Measurements from ENCODE around the gene WWC1. TPM values are rescaled to one million over a fixed set of nuclear protein-coding genes. Genes with fewer than 3 reads are reported as not detected.

The WWC1 gene
- total and polyA plus RNA-seq, 9 of the 15 experiments (the other 6 are each of a cell fraction or from before 2014, with no cell fraction given) = under 0.01 to 0.54 (median 0.42) TPM; not detected in 6

- TF ChIP-seq RBM17 (IDR thresholded peaks at IDR 0.05; ENCODE audit: borderline replicate concordance, low read depth, low read length) = no peak
- no peak for TF ChIP-seq ZNF512 (tag; IDR thresholded peaks at IDR 0.05)
- TF ChIP-seq CXXC5 (CRISPR knock-in tag; IDR thresholded peaks at IDR 0.05) = peak; percentile 58
- no peak for TF ChIP-seq MTA2 (IDR thresholded peaks at IDR 0.05; ENCODE audit: low read depth)
- TF ChIP-seq TARDBP (IDR thresholded peaks at IDR 0.05) = no peak
- TF ChIP-seq CBX3 (IDR thresholded peaks at IDR 0.05; ENCODE audit: borderline replicate concordance in 1 of 2, low read length in 2 of 2) = peak in 1 of 2 experiments; percentile 79; a peak in 2 of 3 replicates
- no peak for TF ChIP-seq HDAC3 (IDR thresholded peaks at IDR 0.05; ENCODE audit: borderline replicate concordance, partially characterized antibody)
- TF ChIP-seq, protein P1, sequence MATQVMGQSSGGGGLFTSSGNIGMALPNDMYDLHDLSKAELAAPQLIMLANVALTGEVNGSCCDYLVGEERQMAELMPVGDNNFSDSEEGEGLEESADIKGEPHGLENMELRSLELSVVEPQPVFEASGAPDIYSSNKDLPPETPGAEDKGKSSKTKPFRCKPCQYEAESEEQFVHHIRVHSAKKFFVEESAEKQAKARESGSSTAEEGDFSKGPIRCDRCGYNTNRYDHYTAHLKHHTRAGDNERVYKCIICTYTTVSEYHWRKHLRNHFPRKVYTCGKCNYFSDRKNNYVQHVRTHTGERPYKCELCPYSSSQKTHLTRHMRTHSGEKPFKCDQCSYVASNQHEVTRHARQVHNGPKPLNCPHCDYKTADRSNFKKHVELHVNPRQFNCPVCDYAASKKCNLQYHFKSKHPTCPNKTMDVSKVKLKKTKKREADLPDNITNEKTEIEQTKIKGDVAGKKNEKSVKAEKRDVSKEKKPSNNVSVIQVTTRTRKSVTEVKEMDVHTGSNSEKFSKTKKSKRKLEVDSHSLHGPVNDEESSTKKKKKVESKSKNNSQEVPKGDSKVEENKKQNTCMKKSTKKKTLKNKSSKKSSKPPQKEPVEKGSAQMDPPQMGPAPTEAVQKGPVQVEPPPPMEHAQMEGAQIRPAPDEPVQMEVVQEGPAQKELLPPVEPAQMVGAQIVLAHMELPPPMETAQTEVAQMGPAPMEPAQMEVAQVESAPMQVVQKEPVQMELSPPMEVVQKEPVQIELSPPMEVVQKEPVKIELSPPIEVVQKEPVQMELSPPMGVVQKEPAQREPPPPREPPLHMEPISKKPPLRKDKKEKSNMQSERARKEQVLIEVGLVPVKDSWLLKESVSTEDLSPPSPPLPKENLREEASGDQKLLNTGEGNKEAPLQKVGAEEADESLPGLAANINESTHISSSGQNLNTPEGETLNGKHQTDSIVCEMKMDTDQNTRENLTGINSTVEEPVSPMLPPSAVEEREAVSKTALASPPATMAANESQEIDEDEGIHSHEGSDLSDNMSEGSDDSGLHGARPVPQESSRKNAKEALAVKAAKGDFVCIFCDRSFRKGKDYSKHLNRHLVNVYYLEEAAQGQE (IDR thresholded peaks at IDR 0.05; ENCODE audit: borderline replicate concordance) = peak; percentile 83
- TF ChIP-seq, protein P1 (CRISPR knock-in tag; IDR thresholded peaks at IDR 0.05; ENCODE audit: low read depth) = peak; percentile 84; the same call in 1 of the 2 replicates
- no peak for TF ChIP-seq SMARCB1 (IDR thresholded peaks at IDR 0.05; ENCODE audit: insufficient read length, low read depth)
- TF ChIP-seq PCBP2 (IDR thresholded peaks at IDR 0.05; ENCODE audit: low read depth, low read length, poor library complexity, severe bottlenecking) = no peak
- no peak for TF ChIP-seq NCOA2 (IDR thresholded peaks at IDR 0.05; ENCODE audit: partially characterized antibody in 2 of 2)
- no peak for TF ChIP-seq CCAR2 (IDR thresholded peaks at IDR 0.05; ENCODE audit: low read depth, low read length)
- no peak for TF ChIP-seq BDP1 (IDR thresholded peaks at IDR 0.05; ENCODE audit: insufficient read depth, insufficient read length)
These were observed 194.9 kb downstream of the WWC1 start, which contains the start of gene RARS1 (continued) for GRCh38 chr5:168486136-168486879.

All from K562 (cell line).